ENCODE data around the gene F8. TPM values are rescaled to one million over a fixed set of nuclear protein-coding genes. Genes with fewer than 3 reads are reported as not detected.

Gene F8
- total and polyA plus RNA-seq, 10 of the 15 experiments (the other 5 are each of a cell fraction or from before 2014, with no cell fraction given): 3.0 to 8.1 (median 5.1) TPM

DNA sequence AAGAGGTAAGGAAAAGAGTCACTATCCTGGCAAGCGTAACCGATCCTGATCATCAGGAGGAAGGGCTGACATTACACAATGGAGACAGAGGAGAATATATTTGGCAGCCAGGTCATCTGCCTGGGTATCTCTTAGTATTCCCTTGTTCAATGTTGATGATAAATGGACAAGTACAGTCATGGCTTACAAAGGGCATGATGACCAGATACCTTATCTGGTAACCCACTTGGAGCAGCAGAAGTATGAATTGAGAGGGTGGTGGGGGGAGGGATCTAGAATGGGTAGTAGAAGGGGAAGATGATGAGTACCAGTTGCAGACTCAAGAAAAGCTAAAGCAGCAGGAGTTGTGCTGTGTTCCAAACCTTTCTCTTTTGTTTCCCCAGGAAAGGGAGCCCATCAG, 17.3 kb downstream of the F8 start:
- TF ChIP-seq SIN3A (IDR thresholded peaks at IDR 0.05; ENCODE audit: low read depth, low read length): no peak
- TF ChIP-seq ZNF622 (IDR thresholded peaks at IDR 0.05): no peak
- TF ChIP-seq SREBF2 (IDR thresholded peaks at IDR 0.05; ENCODE audit: low read length): no peak
- no peak for TF ChIP-seq SIX5 (IDR thresholded peaks at IDR 0.05; ENCODE audit: low read depth, low read length, severe bottlenecking)
- TF ChIP-seq EZH2 (IDR thresholded peaks at IDR 0.05; ENCODE audit: borderline replicate concordance, control insufficient read depth, low read depth, low read length): no peak
- no peak for TF ChIP-seq ZNF207 (IDR thresholded peaks at IDR 0.05; ENCODE audit: borderline replicate concordance)
- TF ChIP-seq, protein P1, sequence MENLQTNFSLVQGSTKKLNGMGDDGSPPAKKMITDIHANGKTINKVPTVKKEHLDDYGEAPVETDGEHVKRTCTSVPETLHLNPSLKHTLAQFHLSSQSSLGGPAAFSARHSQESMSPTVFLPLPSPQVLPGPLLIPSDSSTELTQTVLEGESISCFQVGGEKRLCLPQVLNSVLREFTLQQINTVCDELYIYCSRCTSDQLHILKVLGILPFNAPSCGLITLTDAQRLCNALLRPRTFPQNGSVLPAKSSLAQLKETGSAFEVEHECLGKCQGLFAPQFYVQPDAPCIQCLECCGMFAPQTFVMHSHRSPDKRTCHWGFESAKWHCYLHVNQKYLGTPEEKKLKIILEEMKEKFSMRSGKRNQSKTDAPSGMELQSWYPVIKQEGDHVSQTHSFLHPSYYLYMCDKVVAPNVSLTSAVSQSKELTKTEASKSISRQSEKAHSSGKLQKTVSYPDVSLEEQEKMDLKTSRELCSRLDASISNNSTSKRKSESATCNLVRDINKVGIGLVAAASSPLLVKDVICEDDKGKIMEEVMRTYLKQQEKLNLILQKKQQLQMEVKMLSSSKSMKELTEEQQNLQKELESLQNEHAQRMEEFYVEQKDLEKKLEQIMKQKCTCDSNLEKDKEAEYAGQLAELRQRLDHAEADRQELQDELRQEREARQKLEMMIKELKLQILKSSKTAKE (IDR thresholded peaks at IDR 0.05; ENCODE audit: low read depth, poor library complexity, severe bottlenecking): no peak
- no peak for TF ChIP-seq SUPT20H (IDR thresholded peaks at IDR 0.05; ENCODE audit: borderline replicate concordance, control insufficient read depth, low read depth, low read length)
- Histone ChIP-seq H3K36me3 (ENCODE audit: control insufficient read depth in 2 of 2, insufficient read depth in 2 of 2, low read length in 1 of 2) (no peaks in the 10 kb centered on the region), H3K9ac (ENCODE audit: control insufficient read depth, insufficient read depth, low read length) (no peak overlapping the region), H3K4me1 (ENCODE audit: control insufficient read depth, insufficient read depth, low read length) (no peaks in the 10 kb centered on the region), H2AFZ (ENCODE audit: control insufficient read depth, low read depth, low read length) (no peak overlapping the region), H3K27ac (ENCODE audit: control insufficient read depth, insufficient read depth) (no peak overlapping the region), H3K79me2 (ENCODE audit: control insufficient read depth, insufficient read depth, low read length) (no peaks in the 10 kb centered on the region), H3K27me3 (replicated peaks in 1 of 2; ENCODE audit: control insufficient read depth in 2 of 2, insufficient read depth in 2 of 2, low read length in 1 of 2) (no peaks in the 10 kb centered on the region), H4K20me1 (ENCODE audit: control insufficient read depth, insufficient read depth) (no peaks in the 10 kb centered on the region), H3K4me2 (ENCODE audit: control insufficient read depth, insufficient read depth) (no peak overlapping the region), H3K4me3 (no peak overlapping the region), H3K9me3 (replicated peaks; ENCODE audit: control insufficient read depth, insufficient read depth, low read length) (no peaks in the 10 kb centered on the region)
- BruUV-seq (replicated peaks): no TSS peak
- DNase-seq (ENCODE audit: low read depth, low spot score): no peak
- CTCF ChIA-PET: no interaction called here
- RAD21 ChIA-PET (ENCODE audit: unreplicated experiment): no interaction called here
- WGBS (ENCODE audit: insufficient coverage, insufficient replicate concordance, low lambda C conversion rate, missing lambda C conversion rate): 83% methylated on average over 2 of the region's 2 CpGs
- SMC1A ChIA-PET (ENCODE audit: uncharacterized antibody, unreplicated experiment): no interaction called here
- intact Hi-C loops (cut with micrococcal nuclease; ENCODE audit: unreplicated experiment) (no loop called here), in situ Hi-C loops (cut with MboI) (no loop called here)
- POLR2A ChIA-PET: no interaction called here
- ATAC-seq: no peak
- no peak for FAIRE-seq
